Neural cell (in vitro differentiated cells): ENCODE measurements around the gene SEC24C. TPM values are rescaled to one million over a fixed set of nuclear protein-coding genes. Genes with fewer than 3 reads are reported as not detected.

Source experiments
- H2AFZ ChIP-seq: fragments of 200-600, 300-800 bp; sonication (generic), shearing (Covaris generic); 2 replicates; pipeline ENCODE4 v1.6.0; 2014; ENCODE audit warnings: low read depth, mild to moderate bottlenecking, antibody characterized with exemption, low read length, moderate library complexity
- H3F3A ChIP-seq: fragments of 200-600 bp; shearing (Covaris generic); 2 replicates; pipeline ENCODE4 v1.6.1; 2016; ENCODE audit warnings: mild to moderate bottlenecking, moderate library complexity, mixed read lengths, antibody characterized with exemption, low read length; ENCODE audit not compliant: insufficient read depth, poor library complexity, severe bottlenecking
- H3K27ac ChIP-seq: fragments of 200-600, 300-800 bp; sonication (generic), shearing (Covaris generic); 2 replicates; pipeline ENCODE4 v1.5.1; 2014; ENCODE audit warnings: mild to moderate bottlenecking, low read length, moderate library complexity
- H3K27me3 ChIP-seq: fragments of 300-800, 200-600 bp; sonication (generic), shearing (Covaris generic); 2 replicates; pipeline ENCODE4 v1.6.0; 2014; ENCODE audit warnings: mild to moderate bottlenecking, low read depth, low read length, moderate library complexity; ENCODE audit not compliant: insufficient read depth
- H3K36me3 ChIP-seq: fragments of 300-800, 200-600 bp; sonication (generic), shearing (Covaris generic); 2 replicates; pipeline ENCODE4 v1.5.1; 2014; ENCODE audit warnings: mild to moderate bottlenecking, antibody characterized with exemption, low read length, moderate library complexity; ENCODE audit not compliant: insufficient read depth
- H3K4me2 ChIP-seq: fragments of 300-800, 200-600 bp; sonication (generic), shearing (Covaris generic); 2 replicates; pipeline ENCODE4 v1.6.0; 2014; ENCODE audit warnings: mild to moderate bottlenecking, low read length
- H3K4me3 ChIP-seq: fragments of 300-800, 200-600 bp; sonication (generic), shearing (Covaris generic); 2 replicates; pipeline ENCODE4 v1.5.1; 2014; ENCODE audit warnings: mild to moderate bottlenecking, low read length, moderate library complexity
- H3K79me2 ChIP-seq: fragments of 200-600 bp; shearing (Covaris generic); replicated peaks from 2 replicates; pipeline ENCODE4 v1.6.0; 2014; ENCODE audit warnings: mild to moderate bottlenecking, low read length, moderate library complexity; ENCODE audit not compliant: insufficient read depth
- H3K9ac ChIP-seq: fragments of 300-800, 200-600 bp; sonication (generic), shearing (Covaris generic); 2 replicates; pipeline ENCODE4 v1.6.1; 2016; ENCODE audit warnings: mild to moderate bottlenecking, low read length, mixed read lengths
- H3K9me2 ChIP-seq: fragments of 200-600 bp; shearing (Covaris generic); 2 replicates; pipeline ENCODE4 v1.6.1; 2016; ENCODE audit warnings: mild to moderate bottlenecking, low read length, mixed read lengths; ENCODE audit not compliant: insufficient read depth
- H3K9me3 ChIP-seq: fragments of 200-600, 300-800 bp; sonication (generic), shearing (Covaris generic); 2 replicates; pipeline ENCODE4 v1.6.1; 2016; ENCODE audit warnings: mild to moderate bottlenecking, mixed run types, low read length, moderate library complexity, mixed read lengths
- H4K20me1 ChIP-seq: fragments of 200-600 bp; shearing (Covaris generic); 2 replicates; pipeline ENCODE4 v1.6.1; 2016; ENCODE audit warnings: mild to moderate bottlenecking, mixed run types; ENCODE audit not compliant: insufficient read depth
- EP300 ChIP-seq: fragments of 450-650 bp; conservative IDR thresholded peaks from 2 replicates; pipeline ENCODE4 v1.6.1; 2014; ENCODE audit warnings: antibody characterized with exemption, mild to moderate bottlenecking, moderate library complexity; ENCODE audit not compliant: poor library complexity, severe bottlenecking
- EZH2 ChIP-seq: fragments of 200-600, 300-800 bp; shearing (Covaris generic), sonication (generic); IDR thresholded peaks from 2 replicates; pipeline ENCODE4 v1.6.1; 2014; ENCODE audit warnings: antibody characterized with exemption, low read length, borderline replicate concordance, mild to moderate bottlenecking; ENCODE audit not compliant: insufficient read depth, poor library complexity, severe bottlenecking
- MXI1 ChIP-seq: fragments of 450-650 bp; conservative IDR thresholded peaks from 2 replicates; pipeline ENCODE4 v1.6.1; 2014; ENCODE audit warnings: antibody characterized with exemption, mild to moderate bottlenecking; ENCODE audit not compliant: poor library complexity, severe bottlenecking
- POLR2AphosphoS5 ChIP-seq: IDR thresholded peaks from 2 replicates; pipeline ENCODE4 v1.6.1; 2012
- RAD21 ChIP-seq: fragments of 450-650 bp; conservative IDR thresholded peaks from 2 replicates; pipeline ENCODE4 v1.6.1; 2014; ENCODE audit warnings: antibody characterized with exemption, mild to moderate bottlenecking, moderate library complexity
- REST ChIP-seq: IDR thresholded peaks from 2 replicates; pipeline ENCODE4 v1.6.1; 2012; ENCODE audit warnings: borderline replicate concordance
- SMC3 ChIP-seq: fragments of 450-650 bp; conservative IDR thresholded peaks from 2 replicates; pipeline ENCODE4 v1.6.1; 2014; ENCODE audit warnings: antibody characterized with exemption, mild to moderate bottlenecking, moderate library complexity; ENCODE audit not compliant: poor library complexity
- TAF1 ChIP-seq: IDR thresholded peaks from 2 replicates; pipeline ENCODE4 v1.6.1; 2012; ENCODE audit warnings: low read depth
- polyA plus RNA-seq: library from polyadenylated mRNA; depleted of rRNA; stranded (reverse); fragments of >200 nt; gene quantifications from 2 replicates; pipeline ENCODE4 v1.2.3, GENCODE V29; 2014
- TF ChIP-seq, protein P1 (sequence below): fragments of 450-650 bp; IDR thresholded peaks from 2 replicates; pipeline ENCODE4 v1.5.1; 2014; ENCODE audit warnings: antibody characterized with exemption, mild to moderate bottlenecking, moderate library complexity; ENCODE audit not compliant: poor library complexity, severe bottlenecking

Gene SEC24C
- polyA plus RNA-seq, 1 donor from 2014 or later, result 43.0 TPM

- H3K4me3 ChIP-seq, result no peak overlapping the region
These were observed 55.9 kb downstream of the SEC24C start for GRCh38 chr10:73799899-73800559.

DNA sequence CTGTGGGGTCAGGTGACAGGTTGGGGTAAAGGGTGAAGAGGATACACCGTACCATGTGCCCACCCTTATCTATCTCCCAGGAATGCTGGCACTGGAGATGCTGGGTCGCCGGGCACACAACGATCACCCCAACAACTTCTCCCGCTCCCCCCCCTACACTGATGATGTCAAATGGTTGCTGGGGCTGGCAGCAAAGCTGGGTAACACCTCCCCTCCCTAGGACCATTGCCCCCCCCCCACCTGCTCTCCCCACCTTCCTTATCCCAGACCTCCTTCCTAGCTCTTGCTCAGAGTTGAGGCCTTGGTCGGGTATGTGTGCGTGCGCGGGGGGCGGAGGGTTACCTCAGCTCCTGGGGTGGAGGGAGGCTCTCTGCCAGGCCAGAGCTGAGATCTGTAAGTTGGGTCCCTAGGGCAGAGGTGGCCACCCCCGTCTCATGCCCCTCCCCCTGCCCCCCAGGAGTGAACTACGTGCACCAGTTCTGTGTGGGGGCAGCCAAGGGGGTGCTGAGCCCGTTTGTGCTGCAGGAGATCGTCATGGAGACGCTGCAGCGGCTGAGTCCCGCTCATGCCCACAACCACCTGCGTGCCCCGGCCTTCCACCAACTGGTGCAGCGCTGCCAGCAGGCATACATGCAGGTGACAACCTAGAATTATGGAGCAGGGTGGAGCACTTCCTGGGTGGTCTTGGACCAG is 56.5 kb downstream of the SEC24C start:
- no peak overlapping the region for H3K27ac ChIP-seq
- H3K79me2 ChIP-seq, result no peaks in the 10 kb centered on the region
- no peak for TF ChIP-seq EP300
- TF ChIP-seq SMC3, result no peak
- TF ChIP-seq, protein P1, sequence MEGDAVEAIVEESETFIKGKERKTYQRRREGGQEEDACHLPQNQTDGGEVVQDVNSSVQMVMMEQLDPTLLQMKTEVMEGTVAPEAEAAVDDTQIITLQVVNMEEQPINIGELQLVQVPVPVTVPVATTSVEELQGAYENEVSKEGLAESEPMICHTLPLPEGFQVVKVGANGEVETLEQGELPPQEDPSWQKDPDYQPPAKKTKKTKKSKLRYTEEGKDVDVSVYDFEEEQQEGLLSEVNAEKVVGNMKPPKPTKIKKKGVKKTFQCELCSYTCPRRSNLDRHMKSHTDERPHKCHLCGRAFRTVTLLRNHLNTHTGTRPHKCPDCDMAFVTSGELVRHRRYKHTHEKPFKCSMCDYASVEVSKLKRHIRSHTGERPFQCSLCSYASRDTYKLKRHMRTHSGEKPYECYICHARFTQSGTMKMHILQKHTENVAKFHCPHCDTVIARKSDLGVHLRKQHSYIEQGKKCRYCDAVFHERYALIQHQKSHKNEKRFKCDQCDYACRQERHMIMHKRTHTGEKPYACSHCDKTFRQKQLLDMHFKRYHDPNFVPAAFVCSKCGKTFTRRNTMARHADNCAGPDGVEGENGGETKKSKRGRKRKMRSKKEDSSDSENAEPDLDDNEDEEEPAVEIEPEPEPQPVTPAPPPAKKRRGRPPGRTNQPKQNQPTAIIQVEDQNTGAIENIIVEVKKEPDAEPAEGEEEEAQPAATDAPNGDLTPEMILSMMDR, result no peak
- TF ChIP-seq RAD21, result no peak
- no peak for TF ChIP-seq EZH2
- no peak for TF ChIP-seq TAF1
- no peak for TF ChIP-seq POLR2AphosphoS5
- no peak for TF ChIP-seq REST
- no peak for TF ChIP-seq MXI1
- H3K4me3 ChIP-seq, result no peak overlapping the region
- H3K9me2 ChIP-seq, result no peaks in the 10 kb centered on the region
- peaks cover 14% of the 10 kb centered on the region for H3K36me3 ChIP-seq
- no peaks in the 10 kb centered on the region for H3K27me3 ChIP-seq
- H3K4me2 ChIP-seq, result no peak overlapping the region
- H3K9ac ChIP-seq, result no peak overlapping the region
- H3F3A ChIP-seq, result no peaks in the 10 kb centered on the region
- H4K20me1 ChIP-seq, result no peaks in the 10 kb centered on the region
- no peaks in the 10 kb centered on the region for H3K9me3 ChIP-seq
- no peak overlapping the region for H2AFZ ChIP-seq

More at GRCh38 chr10:73799899-73800559, 55.9 kb downstream of the SEC24C start:
- H3K4me2 ChIP-seq, result no peak overlapping the region
- H3K79me2 ChIP-seq, result no peaks in the 10 kb centered on the region
- no peaks in the 10 kb centered on the region for H3K9me3 ChIP-seq
- H4K20me1 ChIP-seq, result no peaks in the 10 kb centered on the region
- peaks cover 14% of the 10 kb centered on the region for H3K36me3 ChIP-seq
- H3K27me3 ChIP-seq, result no peaks in the 10 kb centered on the region
- no peaks in the 10 kb centered on the region for H3K9me2 ChIP-seq
- H3K9ac ChIP-seq, result no peak overlapping the region
- no peaks in the 10 kb centered on the region for H3F3A ChIP-seq
- TF ChIP-seq MXI1, result no peak
- TF ChIP-seq POLR2AphosphoS5, result peak; percentile 11
- TF ChIP-seq RAD21, result no peak
- H2AFZ ChIP-seq, result no peak overlapping the region
- H3K27ac ChIP-seq, result no peak overlapping the region
